Activated T-cell treated with anti-CD3 and anti-CD28 coated beads for 1 hour (primary cell): ENCODE data around the gene SNX1.
A peak's percentile ranks its signal among the peaks of the same experiment; 100 is the strongest.
"Not testable (repeated sequence)": the region's sequence is repeated elsewhere in the genome, so short reads cannot be mapped to it uniquely, and the experiment has no call there.

ENCODE experiments used
- DNase-seq: peaks from one replicate; pipeline ENCODE4 v3.0.0-alpha.2; 2020; ENCODE audit warnings: low read depth

SNX1 gene, protein sequence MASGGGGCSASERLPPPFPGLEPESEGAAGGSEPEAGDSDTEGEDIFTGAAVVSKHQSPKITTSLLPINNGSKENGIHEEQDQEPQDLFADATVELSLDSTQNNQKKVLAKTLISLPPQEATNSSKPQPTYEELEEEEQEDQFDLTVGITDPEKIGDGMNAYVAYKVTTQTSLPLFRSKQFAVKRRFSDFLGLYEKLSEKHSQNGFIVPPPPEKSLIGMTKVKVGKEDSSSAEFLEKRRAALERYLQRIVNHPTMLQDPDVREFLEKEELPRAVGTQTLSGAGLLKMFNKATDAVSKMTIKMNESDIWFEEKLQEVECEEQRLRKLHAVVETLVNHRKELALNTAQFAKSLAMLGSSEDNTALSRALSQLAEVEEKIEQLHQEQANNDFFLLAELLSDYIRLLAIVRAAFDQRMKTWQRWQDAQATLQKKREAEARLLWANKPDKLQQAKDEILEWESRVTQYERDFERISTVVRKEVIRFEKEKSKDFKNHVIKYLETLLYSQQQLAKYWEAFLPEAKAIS

GRCh38 chr15:64095795-64096667 is at the start of gene SNX1:
TSS of gene SNX1 (plus strand) at chr15:64095982. CDS start at chr15:64096014, 32 bp downstream.
- DNase-seq: peak; percentile 95

- DNase-seq: peak; percentile 54
These were observed 49.2 kb upstream of the SNX1 start, which contains the start of gene DAPK2 for GRCh38 chr15:64046421-64047153. TSS of gene DAPK2 (minus strand) at chr15:64046485. CDS start at chr15:64040261, 6,224 bp downstream.

- DNase-seq: no peak
These were observed 46.9 kb upstream of the SNX1 start for GRCh38 chr15:64048781-64049460.

DNA sequence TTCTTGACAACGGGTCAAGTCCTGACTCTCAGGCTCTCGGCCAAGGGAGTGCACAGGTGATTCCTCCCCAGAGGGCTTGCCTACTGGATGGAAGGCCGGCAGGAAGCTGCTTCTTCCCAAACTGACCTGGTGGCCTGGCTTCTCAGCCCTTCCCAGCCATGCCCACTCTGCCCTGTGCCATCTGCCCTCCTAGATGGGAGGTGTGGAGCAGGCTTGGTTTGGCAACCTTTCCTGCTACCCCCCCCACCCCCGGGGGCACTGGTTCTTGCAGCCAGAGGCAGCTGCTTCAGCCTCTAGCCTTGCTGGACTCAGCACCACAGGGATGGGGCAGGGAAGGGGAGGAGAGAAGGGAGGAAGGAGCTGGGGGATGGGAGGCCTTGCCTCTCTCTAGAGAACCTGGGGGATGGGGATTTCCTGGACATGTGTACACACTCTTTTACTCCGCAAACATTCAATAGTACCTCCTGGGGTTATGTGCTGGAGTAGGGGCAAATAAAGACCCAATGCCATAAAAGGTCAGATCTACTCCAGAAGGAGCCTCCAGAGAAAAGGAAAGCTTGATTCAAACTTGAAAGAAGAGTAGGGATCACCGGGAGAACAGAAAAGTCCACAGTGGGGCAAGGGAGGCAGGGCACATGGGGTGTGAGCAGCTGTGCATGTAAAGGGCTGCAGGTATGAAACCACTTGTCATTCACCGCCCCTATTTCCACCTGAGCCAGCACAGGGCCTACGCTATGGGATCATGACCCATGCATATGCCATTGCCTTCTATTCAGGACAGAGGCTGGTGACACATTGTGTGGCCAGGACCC is 45.3 kb upstream of the SNX1 start:
- no peak for DNase-seq

- no peak for DNase-seq
These were observed 44.7 kb upstream of the SNX1 start for GRCh38 chr15:64051093-64051402.

GRCh38 chr15:64051407-64052259 is 44.1 kb upstream of the SNX1 start:
- no peak for DNase-seq

DNA sequence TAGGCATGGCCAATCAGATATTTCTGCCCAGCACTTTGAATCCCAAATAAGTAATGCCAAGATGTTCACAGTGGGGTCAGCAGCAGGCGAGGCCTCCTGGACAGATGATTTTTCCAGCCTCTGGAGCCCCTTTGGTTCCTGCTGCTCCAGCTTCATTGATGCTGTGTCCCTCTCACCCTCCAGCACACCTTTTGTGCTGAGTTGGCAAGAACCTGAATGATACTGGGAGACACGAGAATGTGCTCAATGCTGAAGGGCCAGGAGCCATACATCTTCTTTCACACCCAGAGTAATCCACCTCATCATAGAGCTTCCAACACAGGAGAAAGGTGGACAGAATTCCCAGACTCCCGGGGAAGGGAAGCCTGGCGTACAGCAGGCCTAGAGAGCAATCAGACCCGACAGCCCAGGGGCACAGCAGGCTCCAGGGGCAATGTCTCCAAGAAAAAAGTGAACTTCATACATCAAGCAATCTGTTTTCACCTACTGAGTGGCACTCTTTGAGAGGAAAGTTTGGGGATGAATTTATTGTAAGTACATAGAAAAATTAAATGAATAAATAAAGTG is 42.8 kb upstream of the SNX1 start:
- DNase-seq: no peak

DNA sequence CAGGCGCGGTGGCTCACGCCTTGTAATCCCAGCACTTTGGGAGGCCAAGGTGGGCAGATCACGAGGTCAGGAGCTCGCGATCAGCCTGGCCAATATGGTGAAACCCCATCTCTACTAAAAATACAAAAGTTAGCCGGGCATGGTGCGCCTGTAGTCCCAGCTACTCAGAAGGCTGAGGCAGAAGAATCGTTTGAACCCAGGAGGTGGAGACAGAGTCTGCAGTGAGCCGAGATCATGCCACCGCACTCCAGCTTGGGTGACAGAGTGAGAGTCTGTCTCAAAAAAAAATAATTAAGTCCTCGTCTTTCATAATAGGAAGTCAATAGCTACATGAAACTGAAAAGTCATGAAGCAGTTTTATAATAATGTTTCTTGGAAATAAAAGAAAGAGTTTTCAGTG is 42.1 kb upstream of the SNX1 start:
- DNase-seq: not testable (repeated sequence)

GRCh38 chr15:64058279-64058678 is 37.5 kb upstream of the SNX1 start:
- no peak for DNase-seq

GRCh38 chr15:64059104-64059503 is 36.7 kb upstream of the SNX1 start:
- DNase-seq: not testable (repeated sequence)

DNA sequence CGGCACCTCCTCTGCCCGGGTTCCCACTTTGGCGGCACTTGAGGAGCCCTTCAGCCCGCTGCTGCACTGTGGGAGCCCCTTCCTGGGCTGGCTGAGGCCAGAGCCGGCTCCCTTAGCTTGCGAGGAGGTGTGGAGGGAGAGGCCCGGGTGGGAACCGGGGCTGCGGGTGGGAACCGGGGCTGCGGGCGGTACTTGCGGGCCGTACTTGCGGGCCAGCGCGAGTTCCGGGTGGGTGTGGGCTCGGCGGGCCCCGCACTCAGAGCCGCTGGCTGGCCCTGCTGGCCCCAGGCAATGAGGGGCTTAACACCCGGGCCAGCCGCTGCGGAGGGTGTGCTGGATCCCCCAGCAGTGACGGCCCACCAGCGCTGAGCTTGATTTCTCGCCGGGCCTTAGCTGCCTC is 35.1 kb upstream of the SNX1 start:
- no peak for DNase-seq

GRCh38 chr15:64066451-64066850 is 29.3 kb upstream of the SNX1 start:
- DNase-seq: no peak

DNA sequence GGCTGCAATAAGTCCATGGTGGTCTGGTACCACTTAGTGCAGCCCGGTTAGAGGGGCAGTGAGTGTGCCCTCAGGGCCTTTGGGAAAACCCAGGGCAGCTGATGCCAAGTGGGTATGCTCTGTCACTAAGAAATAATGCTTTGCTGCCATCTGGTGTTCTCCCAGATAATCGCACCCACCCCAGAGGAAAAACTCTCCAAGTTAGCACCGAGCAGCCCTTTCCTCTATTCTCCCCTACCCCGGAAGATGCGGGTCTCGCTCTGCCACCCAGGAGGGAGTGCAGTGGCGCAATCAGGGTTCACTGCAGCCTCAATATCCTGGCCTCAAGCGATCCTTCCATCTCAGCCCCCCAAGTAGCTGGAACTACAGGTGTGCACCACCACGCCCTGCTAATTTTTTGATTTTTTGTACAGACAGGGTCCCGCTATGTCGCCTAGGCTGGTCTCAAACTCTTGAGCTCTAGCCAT is 28.2 kb upstream of the SNX1 start:
- DNase-seq: peak; percentile 45

DNA sequence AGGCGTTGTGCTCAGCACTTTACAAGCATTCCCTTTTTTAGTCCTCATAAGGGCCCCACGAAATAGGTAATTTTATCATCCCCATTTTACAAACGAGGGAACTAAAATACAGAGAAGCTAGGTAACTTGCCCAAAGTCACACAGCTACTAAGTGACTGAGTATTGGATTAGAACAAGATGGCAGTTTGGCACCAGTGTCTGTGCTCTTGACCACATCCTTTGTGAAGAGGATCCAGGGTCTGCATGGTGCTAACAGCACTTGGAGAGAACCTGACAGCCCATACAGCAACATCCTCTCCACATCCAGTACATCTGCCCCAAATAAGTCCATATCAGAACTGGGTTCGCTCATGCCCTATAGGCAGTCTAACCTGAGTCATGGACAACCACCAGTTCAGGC is 27.6 kb upstream of the SNX1 start:
- DNase-seq: no peak

- no peak for DNase-seq
These were observed 25.7 kb upstream of the SNX1 start for GRCh38 chr15:64070106-64070505.

DNA sequence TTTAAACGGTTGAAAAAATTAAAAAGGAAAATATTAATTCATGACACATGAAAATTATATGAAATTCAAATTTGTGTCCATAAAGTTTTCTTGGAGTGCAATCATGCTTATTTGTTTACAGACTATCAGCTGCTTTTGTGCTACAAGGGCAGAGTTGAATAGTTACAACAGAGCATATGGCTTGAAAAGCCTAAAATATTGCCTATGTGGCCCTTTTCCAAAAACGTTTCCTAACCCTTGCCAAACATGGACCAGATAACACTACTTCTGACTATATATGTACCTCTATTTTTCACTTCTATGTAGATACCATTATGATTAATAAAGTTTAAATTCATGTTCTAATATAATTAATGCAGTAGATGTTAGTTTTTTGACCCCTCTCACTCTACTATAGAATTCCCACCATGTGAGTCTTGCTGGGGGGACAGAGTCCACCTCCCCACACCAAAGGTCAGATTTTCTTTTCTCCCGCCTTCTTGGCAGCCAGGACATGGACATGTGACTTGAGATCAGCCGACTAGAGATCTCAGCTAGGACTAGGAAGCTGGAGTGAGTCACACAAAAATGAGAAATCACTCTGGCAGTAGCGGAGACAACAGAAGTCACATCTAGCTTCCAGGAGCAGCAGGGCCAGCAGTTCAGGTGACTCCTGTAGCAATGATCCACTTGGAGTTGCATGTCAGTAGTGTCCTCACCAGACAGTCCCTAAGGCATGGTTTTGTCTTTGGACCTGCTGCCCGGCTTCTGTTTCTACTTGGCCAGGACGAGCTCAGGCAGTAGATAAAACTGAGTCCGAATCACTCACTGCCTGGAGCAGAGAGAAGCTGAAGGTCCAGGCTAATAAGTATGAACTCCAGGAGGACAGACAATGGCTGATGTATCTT is 24.6 kb upstream of the SNX1 start:
- DNase-seq: no peak

DNA sequence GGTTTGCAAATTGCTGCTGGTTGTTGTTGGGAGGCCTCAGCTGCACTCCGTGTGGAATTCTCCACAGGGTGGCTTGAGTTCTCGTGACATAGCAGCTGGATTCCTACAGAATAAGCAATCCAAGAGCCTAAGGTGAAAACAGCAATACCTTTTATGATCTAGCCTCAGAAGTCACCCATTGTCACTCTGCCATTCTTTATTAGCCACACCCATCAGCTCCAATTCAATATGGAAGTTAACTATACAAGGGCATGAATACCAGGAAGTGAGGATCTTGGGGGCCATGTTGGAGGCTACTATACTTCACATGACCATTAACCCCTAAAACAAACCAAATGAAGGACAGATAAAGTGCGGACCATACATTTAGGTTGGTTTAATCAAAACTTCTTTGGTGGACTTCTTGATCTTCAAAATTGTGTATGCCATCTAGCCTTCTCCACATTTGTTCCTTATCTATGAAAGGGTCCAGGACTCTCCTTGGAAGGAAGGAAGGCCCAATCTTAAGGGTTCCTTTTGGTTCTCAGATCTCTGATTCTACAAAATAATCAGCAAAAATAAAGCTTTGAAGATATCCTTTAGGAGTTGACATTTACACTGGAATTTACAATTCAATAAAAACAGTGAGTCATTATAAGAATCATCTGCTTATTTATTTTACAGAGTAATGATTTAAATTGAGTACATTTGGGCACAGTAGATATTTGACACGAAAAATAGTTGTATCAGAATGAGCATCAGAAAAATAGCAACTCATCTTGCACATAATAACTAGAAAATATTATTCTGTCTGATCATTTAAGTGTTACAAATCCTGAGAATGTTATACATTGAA is 23.6 kb upstream of the SNX1 start:
- DNase-seq: no peak
